GM12875 (cell line): ENCODE results near the gene WWP2.
A peak's percentile ranks its signal among the peaks of the same experiment; 100 is the strongest.
"Not testable (repeated sequence)": the region's sequence is repeated elsewhere in the genome, so short reads cannot be mapped to it uniquely, and the experiment has no call there.

Source experiments
- H3K4me3 ChIP-seq: one replicate; pipeline ENCODE4 v1.5.1; 2011; ENCODE audit warnings: low read depth, low read length, control low read depth
- CTCF ChIP-seq: IDR thresholded peaks from 2 replicates; pipeline ENCODE4 v1.5.1; 2011; ENCODE audit warnings: low read depth, mild to moderate bottlenecking, control low read depth, inconsistent platforms, low read length, moderate library complexity, borderline replicate concordance; ENCODE audit not compliant: insufficient read depth

WWP2 gene

DNA sequence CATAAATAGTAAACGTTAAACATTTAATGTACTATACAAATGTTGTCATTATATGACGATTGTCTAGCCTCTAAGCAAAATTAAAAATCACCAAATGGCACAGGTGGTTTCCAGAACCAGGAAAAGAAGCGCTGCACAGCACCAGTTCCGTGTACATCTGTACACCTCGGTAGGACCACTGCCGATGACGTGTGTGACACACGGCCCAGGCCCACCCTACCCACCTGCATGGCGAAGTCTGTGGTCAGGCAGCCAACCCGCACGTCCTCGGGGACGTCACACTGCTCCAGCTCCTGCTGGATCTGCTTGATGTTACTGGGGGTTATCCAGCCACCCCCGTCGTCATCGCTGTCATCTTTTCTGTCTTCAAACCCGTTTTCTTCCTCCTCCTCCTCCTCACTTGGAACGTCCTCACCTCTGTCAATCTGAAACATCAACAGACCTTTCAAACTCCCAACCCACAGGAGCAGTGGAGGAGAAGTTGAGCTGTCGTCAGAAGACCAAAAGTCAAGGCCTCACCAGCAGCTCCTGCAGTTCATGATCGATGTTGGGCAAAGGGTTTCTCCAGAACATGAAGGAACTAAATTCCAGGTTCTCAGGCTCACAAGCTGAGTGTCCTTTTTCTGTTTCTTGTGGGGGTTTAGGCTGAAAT is 13.3 kb upstream of the WWP2 start:
- no peak overlapping the region for H3K4me3 ChIP-seq
- TF ChIP-seq CTCF: no peak

DNA sequence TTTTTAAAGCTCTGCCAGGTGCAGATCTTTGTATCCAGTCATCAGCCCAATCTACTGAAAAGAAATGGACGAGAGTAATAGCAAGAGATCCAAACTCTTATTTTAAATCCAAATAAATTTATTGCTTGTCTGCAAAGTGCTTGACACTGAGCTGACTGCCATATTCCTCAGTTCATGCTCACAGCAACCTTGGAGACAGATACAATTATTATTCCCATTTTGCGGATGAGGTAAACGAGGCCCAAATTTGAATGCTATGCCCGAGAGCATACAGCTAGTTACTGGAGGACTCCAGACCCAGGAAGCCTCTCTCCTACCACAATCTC is 8.0 kb upstream of the WWP2 start:
- peak overlapping the region; percentile 85 for H3K4me3 ChIP-seq
- TF ChIP-seq CTCF: no peak

GRCh38 chr16:69754469-69755310 is 7.4 kb upstream of the WWP2 start, which contains the start of gene NOB1:
NOB1 (minus strand) TSS chr16:69754926; CDS start chr16:69754910, 16 bp downstream.
- peak; percentile 99 for TF ChIP-seq CTCF
- peak within 1 kb of the TSS; percentile 85 for H3K4me3 ChIP-seq

GRCh38 chr16:69756705-69757104 is 5.4 kb upstream of the WWP2 start:
- no peak for TF ChIP-seq CTCF
- H3K4me3 ChIP-seq: no peak overlapping the region

GRCh38 chr16:69757375-69757774 is 4.8 kb upstream of the WWP2 start:
- H3K4me3 ChIP-seq: not testable (repeated sequence)

- peak overlapping the region; percentile 56 for H3K4me3 ChIP-seq
- no peak for TF ChIP-seq CTCF
Measured at GRCh38 chr16:69762814-69763598, 874 bp downstream of the WWP2 start.

GRCh38 chr16:69763599-69763942 is 1.4 kb downstream of the WWP2 start:
- no peak overlapping the region for H3K4me3 ChIP-seq
- no peak for TF ChIP-seq CTCF
